Neural crest cell (in vitro differentiated cells): ENCODE data around the gene CUTC. TPM values are rescaled to one million over a fixed set of nuclear protein-coding genes. Genes with fewer than 3 reads are reported as not detected.

Source experiments
- DNase-seq: peaks from one replicate; pipeline ENCODE4 v3.0.0; 2021; ENCODE audit warnings: low read depth, mixed read lengths, low spot score
- H3K27ac Mint-ChIP-seq: one replicate; pipeline ENCODE4 v1.8.0; 2021; ENCODE audit warnings: mild to moderate bottlenecking, mixed read lengths; ENCODE audit not compliant: unreplicated experiment
- H3K27me3 Mint-ChIP-seq: 2 replicates; pipeline ENCODE4 v1.8.0; 2021; ENCODE audit warnings: low read depth, mild to moderate bottlenecking, mixed read lengths
- H3K36me3 Mint-ChIP-seq: 2 replicates; pipeline ENCODE4 v1.8.0; 2021; ENCODE audit warnings: low read depth, mild to moderate bottlenecking, mixed read lengths
- H3K4me1 Mint-ChIP-seq: 2 replicates; pipeline ENCODE4 v1.8.0; 2021; ENCODE audit warnings: mixed read lengths
- H3K4me3 Mint-ChIP-seq: one replicate; pipeline ENCODE4 v1.8.0; 2021; ENCODE audit warnings: mild to moderate bottlenecking, mixed read lengths
- H3K9me3 Mint-ChIP-seq: 2 replicates; pipeline ENCODE4 v1.8.0; 2021; ENCODE audit warnings: mixed read lengths
- total RNA-seq: library from RNA; stranded (reverse); gene quantifications from 2 replicates; pipeline ENCODE4 v1.2.1, GENCODE V29; 2021
- TF ChIP-seq, protein P1 (sequence below): fragments of 200-600 bp; sonication (generic); conservative IDR thresholded peaks from 2 replicates; pipeline ENCODE4 v1.5.0; 2021; ENCODE audit warnings: antibody characterized with exemption, mild to moderate bottlenecking

Gene CUTC
- total RNA-seq, 1 donor from 2014 or later = 17.9 TPM

DNA sequence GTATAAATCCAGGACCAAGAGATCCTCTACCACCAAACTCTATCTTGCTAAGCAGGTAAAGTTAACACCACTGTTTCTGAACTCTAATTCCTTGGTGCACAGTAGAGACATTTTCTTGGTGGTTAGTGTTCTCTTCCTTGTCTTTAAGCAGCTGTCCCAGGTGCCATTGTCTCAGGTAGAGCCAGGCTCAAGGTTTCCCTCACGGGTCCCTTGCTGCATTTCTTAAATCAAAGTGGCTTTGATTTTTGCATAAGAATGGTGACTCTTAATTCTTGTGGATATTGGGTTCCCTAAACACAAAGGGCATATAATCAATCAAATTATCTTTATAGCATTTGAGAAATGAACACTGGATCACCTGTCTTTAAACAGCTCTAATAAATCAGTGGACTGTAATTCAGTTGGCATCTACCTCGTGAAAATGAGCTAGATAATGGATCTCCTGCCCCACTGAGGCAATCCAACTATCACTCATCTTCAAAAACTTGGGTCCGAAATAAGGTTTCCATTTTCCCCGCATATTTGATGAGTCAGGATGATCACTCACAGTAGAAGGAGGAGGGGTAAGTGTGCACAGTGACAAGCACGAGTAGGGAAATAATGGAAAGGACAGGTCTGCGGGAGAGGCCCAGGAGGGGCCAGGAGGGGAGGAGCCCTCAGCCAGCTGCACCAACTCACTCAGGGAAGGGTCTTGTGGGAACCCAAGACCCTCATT lies 52.9 kb downstream of the CUTC start:
- Mint-ChIP-seq H3K4me1 (peaks cover 29% of the 10 kb centered on the region), H3K27ac (no peak overlapping the region), H3K9me3 (peaks cover 3% of the 10 kb centered on the region), H3K4me3 (no peak overlapping the region), H3K36me3 (no peaks in the 10 kb centered on the region), H3K27me3 (no peaks in the 10 kb centered on the region)
- no peak for DNase-seq
- TF ChIP-seq, protein P1, sequence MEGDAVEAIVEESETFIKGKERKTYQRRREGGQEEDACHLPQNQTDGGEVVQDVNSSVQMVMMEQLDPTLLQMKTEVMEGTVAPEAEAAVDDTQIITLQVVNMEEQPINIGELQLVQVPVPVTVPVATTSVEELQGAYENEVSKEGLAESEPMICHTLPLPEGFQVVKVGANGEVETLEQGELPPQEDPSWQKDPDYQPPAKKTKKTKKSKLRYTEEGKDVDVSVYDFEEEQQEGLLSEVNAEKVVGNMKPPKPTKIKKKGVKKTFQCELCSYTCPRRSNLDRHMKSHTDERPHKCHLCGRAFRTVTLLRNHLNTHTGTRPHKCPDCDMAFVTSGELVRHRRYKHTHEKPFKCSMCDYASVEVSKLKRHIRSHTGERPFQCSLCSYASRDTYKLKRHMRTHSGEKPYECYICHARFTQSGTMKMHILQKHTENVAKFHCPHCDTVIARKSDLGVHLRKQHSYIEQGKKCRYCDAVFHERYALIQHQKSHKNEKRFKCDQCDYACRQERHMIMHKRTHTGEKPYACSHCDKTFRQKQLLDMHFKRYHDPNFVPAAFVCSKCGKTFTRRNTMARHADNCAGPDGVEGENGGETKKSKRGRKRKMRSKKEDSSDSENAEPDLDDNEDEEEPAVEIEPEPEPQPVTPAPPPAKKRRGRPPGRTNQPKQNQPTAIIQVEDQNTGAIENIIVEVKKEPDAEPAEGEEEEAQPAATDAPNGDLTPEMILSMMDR = no peak

DNA sequence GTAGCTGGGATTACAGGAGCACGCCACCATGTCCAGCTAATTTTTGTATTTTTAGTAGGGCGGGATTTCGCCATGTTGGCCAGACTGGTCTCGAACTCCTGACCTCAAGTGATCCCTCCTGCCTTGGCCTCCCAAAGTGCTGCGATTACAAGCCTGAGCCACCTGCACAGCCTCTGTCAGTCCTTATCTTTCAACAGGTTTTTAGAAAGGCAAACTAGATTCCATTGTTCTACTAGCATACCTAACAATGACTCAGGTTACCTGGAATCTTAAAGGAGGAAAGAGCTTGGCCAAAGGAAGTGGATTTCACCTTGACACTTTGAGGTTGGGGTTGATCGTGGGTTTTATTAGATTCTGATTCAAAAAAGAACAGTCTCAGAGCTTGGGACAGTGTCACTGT lies 53.6 kb downstream of the CUTC start:
- no peaks in the 10 kb centered on the region for H3K36me3 Mint-ChIP-seq
- H3K4me1 Mint-ChIP-seq = peaks cover 21% of the 10 kb centered on the region
- H3K4me3 Mint-ChIP-seq = no peak overlapping the region
- no peak overlapping the region for H3K27ac Mint-ChIP-seq
- no peak for DNase-seq
- H3K27me3 Mint-ChIP-seq = no peaks in the 10 kb centered on the region
- H3K9me3 Mint-ChIP-seq = peaks cover 3% of the 10 kb centered on the region
- TF ChIP-seq, protein P1 = no peak

DNA sequence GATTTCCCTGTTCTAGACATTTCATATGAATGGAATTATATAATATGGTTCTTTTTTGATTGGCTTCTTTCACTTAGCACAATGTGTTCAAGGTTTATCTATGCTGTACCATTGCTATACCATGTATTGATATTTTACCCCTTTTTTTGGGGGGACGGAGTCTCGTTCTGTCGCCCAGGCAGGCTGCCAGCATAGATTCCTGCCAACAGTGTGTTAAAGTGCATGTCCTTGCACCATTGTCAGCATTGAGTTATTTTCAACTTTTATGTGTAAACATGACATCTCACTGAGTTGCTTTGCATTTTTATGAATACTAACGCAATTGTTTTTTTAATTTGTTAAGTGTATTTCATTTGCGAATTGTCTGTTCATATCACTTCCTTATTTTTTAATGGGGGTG lies 55.3 kb downstream of the CUTC start:
- Mint-ChIP-seq H3K36me3 (no peaks in the 10 kb centered on the region), H3K4me3 (no peak overlapping the region), H3K27ac (no peak overlapping the region), H3K9me3 (peaks cover 3% of the 10 kb centered on the region), H3K27me3 (no peaks in the 10 kb centered on the region), H3K4me1 (peaks cover 10% of the 10 kb centered on the region)
- DNase-seq = no peak
- TF ChIP-seq, protein P1 = no peak

DNA sequence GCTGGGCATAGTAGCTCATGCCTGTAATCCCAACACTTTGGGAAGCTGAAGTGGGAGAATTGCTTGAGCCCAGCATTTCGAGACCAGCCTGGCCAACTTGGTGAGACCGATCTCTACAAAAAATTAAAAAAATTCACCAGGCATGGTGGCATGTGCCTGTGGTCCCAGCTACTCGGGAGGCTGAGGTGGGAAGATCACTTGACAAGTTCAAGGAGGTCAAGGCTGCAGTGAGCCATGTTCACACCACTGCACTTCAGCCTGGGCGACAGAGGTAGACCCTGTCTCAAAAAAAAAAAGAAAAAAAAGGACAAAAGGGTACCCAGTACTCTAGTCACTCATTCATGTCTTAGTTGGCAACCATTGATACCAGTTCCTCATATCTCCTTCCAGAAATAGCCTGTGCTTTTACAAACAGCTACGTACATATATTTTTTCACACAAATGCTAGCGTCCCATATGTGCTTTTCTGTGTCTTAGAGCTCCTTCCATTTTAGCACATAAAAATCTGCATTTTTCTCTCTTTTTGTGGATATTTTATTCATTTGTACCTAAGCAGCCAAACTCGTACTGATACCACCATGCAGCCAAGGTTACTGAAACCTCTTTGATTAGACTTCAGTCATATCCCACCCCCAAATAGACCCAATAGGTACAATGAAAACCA lies 55.9 kb downstream of the CUTC start:
- Mint-ChIP-seq H3K27ac (no peak overlapping the region), H3K9me3 (peaks cover 3% of the 10 kb centered on the region), H3K4me1 (peaks cover 4% of the 10 kb centered on the region), H3K4me3 (no peak overlapping the region), H3K36me3 (no peaks in the 10 kb centered on the region), H3K27me3 (no peaks in the 10 kb centered on the region)
- DNase-seq = no peak
- TF ChIP-seq, protein P1 = no peak

DNA sequence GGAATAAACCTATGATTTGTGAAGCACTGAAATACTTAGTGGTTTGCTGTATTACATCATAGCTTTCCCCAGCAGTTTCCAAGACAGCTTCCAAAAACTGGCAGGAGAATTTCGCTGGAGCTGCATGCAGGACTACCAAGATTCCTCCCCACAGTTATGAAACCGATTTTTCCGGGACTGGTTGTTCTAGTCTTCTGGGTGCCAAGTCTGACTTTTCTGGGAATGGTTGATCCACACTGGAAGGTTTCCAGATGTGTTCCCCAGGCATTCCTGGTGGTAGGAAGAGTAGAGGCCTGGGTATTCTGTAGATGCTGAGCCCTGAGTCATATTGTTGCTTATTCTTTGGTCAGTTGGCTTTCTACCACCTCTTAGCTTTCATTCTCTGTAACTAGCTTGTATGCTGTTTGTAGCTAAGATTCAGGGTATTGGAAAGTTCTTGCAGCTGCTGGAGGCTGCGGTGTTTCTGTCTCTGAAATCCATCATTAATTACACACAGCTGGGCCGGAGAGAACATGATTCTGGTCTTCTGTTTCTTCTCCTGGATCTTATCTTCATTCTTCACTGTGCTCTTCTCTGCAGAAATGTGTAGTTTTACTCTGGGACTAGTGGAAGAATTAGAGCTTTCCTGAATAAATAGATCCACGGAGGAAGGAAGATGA lies 56.7 kb downstream of the CUTC start:
- H3K4me3 Mint-ChIP-seq = no peak overlapping the region
- no peak overlapping the region for H3K27ac Mint-ChIP-seq
- peaks cover 3% of the 10 kb centered on the region for H3K9me3 Mint-ChIP-seq

More for the DNA sequence above, 56.7 kb downstream of the CUTC start:
- TF ChIP-seq, protein P1 = no peak
- DNase-seq = no peak
- no peaks in the 10 kb centered on the region for H3K27me3 Mint-ChIP-seq
- H3K36me3 Mint-ChIP-seq = no peaks in the 10 kb centered on the region
- no peaks in the 10 kb centered on the region for H3K4me1 Mint-ChIP-seq
